Measurements from ENCODE around the gene TMEM101.

DNA sequence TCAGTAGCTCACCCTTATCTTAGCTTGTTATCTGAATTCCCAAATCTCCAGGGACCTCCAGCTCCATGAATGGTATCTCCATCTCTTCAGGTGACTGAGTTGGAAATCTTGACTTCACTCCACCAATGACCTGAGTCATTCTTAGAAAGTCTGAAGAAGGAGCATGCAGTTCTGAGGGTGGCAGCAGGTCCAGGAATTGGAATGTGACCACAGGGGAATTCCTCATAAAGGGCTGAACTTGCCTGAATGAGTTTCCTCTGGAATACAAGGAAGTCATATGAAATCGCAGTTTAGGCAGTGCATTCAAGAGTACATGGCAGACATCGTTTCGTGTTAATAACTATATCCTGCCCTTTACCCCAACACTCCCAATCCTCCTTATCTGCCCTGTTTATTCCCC lies 48.5 kb downstream of the TMEM101 start:
- TF ChIP-seq MAX (IDR thresholded peaks at IDR 0.05; ENCODE audit: insufficient read depth, insufficient read length) (no peak), POLR2A (IDR thresholded peaks at IDR 0.05; ENCODE audit: low read depth, low read length) (no peak), CTCF (IDR thresholded peaks at IDR 0.05; ENCODE audit: extremely low read depth in 1 of 2, insufficient read depth in 1 of 2, low read depth in 1 of 2, low read length in 2 of 2) (no peak), EZH2 (IDR thresholded peaks at IDR 0.05; ENCODE audit: borderline replicate concordance, low read depth, low read length, severe bottlenecking) (no peak), POLR2AphosphoS5 (IDR thresholded peaks at IDR 0.05; ENCODE audit: insufficient read depth, low read depth, low read length) (no peak), GATA2 (IDR thresholded peaks at IDR 0.05; ENCODE audit: insufficient read depth, insufficient read length, low read depth, low read length) (no peak)

All from endothelial cell of umbilical vein (primary cell).